ENCODE measurements around the gene KRT7.
"Not testable (repeated sequence)": the region's sequence is repeated elsewhere in the genome, so short reads cannot be mapped to it uniquely, and the experiment has no call there.

KRT7 gene

DNA sequence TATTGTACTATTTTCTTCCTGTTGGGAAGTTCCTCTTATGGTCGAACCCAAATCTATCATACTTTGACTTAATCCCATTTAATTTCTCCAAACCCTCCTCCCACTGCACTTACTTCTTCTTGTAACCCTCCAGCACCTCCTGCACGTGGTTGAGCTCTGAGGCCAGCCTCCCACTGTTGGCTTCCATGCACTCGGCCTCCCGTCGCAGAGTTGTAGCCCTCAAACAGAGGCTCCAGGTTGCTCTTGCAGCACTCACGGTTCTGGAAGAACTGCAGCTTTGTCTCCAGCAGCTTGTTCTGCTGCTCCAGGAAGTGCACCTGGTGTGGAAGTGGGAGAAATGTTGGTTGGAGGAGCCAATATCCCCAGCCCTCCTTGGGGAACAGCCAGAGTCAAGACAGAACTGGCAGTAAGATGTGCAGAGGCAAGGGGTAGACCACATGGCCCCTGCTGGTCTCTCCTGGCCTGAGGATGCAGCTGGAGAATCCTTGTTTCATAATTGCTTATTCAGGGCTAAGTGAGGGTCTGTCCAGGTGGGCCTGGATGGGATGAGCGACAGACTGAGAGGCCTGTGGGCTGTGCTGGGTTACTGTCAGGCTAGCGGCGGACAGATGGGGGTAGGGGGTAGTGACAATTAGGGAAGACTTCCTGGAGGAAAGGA is 23.0 kb downstream of the KRT7 start:
- peak; percentile 35 for DNase-seq (ENCODE audit: low spot score)

DNA sequence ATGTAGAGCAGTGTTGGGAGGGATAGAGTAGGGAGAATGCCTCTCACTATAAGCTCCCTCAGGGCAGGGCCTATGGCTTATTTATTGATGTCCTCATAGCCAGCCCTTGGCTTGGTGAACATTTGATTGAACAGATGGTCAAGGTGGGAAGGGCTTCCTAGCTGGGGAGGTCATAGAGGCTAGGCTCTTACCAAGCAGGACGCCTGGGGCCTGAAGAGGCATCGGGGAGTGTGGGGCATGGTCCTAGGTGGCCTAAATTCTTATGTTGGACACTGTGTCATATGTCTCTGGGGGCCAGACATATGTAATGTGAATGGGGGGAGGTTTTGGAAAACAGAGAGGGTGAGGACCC is 23.5 kb downstream of the KRT7 start:
- no peak for DNase-seq (ENCODE audit: low spot score)

GRCh38 chr12:52257074-52257551 is 24.1 kb downstream of the KRT7 start:
- no peak for DNase-seq (ENCODE audit: low spot score)

GRCh38 chr12:52257922-52258321 is 24.9 kb downstream of the KRT7 start:
- not testable (repeated sequence) for DNase-seq (ENCODE audit: low spot score)

DNA sequence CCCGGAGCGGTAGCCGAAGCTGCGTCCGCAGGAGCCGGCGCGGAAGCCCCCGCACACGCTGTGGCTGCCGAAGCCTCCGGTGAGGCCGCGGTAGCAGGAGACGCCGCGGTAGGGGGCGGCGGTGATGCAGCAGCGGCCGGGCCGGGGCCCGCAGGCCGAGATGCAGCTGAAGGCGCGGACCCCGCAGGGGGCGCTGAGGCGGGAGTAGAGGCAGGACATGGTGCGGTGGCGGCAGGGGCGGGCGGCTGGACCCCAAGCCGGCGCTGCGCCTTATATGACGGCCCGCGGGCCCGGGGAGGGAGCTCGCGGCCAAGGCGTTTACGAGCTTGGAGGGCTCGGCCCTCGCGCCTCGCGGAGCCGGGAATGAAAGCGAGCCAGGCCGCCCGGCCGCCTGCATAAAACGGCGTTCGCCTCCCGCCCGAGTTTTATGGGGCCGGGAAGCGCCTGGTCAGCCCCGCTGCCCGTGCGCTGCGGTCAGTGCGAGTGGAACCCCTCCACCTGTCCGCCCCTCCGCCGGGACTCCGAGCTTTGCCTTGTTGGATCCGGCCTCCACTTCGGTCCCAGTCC is 25.4 kb downstream of the KRT7 start:
- DNase-seq (ENCODE audit: low spot score), result no peak

DNA sequence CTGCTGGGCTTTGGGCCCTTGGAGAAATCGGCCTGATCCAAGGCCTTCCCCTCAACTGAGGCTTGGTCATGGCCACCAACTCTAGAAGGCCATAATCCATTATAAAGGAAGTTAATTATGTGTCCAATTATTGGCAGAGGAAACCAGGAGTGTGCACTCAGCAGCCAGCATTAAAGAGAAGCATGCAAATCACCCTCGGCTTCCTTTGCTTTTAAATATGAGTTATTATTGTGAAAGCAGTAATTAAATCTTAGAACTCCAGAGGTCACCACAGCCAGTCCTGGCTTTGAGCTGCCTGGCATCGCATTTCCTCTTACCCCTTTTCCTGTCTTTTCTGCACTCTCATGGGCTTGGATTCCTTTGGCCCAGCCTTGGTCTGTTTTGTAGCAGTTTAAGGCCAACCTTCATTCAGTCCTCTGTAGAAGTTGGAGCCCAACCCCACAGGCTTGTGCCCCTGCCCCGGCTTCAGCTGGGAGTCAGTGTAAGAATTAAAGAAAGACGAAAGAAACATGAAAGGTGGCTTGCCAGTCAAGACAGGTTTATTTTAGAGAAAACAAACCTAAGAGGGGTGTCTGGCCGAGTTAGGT is 26.7 kb downstream of the KRT7 start:
- peak; percentile 18 for DNase-seq (ENCODE audit: low spot score)

GRCh38 chr12:52260361-52261207 is 27.5 kb downstream of the KRT7 start:
- DNase-seq (ENCODE audit: low spot score), result no peak

GRCh38 chr12:52261208-52261484 is 28.1 kb downstream of the KRT7 start:
- no peak for DNase-seq (ENCODE audit: low spot score)

- no peak for DNase-seq (ENCODE audit: low spot score)
These were observed 29.2 kb downstream of the KRT7 start for GRCh38 chr12:52262286-52262685.

DNA sequence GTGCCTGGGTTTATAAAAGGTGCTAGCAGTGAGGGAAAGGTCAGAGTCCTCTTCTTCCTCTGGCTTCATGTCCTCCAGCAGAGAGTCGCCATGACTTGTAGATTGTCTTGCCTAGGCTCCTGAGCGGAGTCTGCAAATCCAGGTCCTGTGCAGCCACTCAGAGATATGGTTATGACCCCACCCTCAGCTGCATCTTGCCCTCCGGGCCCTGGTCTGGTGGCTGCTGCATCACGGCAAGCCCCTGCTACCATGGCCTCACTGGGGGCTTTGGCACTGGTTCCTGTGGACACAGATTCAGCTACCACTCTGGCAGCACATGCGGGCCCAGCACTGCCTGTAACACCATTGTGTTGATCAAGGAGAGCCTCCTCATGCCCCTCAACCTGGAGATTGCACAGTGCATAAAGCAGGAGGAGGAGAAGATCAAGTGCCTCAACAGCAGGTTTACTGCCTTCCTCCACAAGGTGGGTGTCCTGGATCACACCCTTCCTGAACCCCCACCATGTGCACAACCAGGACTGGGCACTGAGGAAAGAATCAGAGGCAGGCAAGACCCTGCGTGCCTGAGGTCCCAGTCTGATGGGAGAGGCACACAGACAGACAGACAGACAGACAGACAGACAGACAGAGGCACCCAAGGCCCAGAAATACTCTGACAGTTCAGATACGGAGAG is 30.9 kb downstream of the KRT7 start:
- no peak for DNase-seq (ENCODE audit: low spot score)

- no peak for DNase-seq (ENCODE audit: low spot score)
These were observed 31.4 kb downstream of the KRT7 start for GRCh38 chr12:52264435-52264825.

- no peak for DNase-seq (ENCODE audit: low spot score)
These were observed 33.5 kb downstream of the KRT7 start for GRCh38 chr12:52266514-52266913.

DNA sequence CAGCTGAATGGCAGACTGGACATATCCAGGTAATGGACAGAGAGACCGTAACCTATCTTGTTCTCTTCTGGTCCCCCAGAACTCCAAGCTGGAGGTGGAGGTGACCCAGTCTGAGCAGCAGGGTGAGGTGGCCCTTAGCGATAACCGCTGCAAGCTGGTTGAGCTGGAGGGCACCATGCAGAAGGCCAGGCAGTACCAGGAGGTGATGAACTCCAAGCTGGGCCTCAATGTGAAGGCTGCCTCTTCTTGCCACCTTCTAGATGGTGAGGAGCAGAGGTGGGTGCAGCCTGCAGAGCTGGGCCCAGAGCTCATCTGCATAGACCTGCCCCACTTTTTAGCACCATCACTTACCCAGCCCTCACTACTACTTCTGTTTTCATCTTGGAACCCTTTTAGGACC is 34.2 kb downstream of the KRT7 start:
- no peak for DNase-seq (ENCODE audit: low spot score)

DNA sequence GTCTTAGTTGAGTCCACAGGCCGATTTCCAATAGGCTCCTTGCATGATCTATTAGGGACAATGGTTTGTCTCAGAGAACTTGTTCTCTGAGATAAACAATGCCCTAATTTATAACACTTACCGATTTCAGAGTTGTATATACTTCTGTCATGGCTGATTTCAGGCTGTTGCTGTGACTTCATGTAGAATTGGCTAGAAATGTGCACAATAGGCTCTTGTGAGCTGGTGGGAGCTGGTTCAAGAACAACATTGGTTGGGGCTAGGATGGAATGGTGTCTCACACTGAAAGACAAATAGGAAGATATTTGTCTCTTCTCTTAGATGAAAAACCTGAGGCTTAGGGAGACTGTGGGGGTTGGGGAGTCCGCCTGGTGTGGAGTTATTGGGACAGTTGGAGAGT is 34.7 kb downstream of the KRT7 start:
- no peak for DNase-seq (ENCODE audit: low spot score)

- DNase-seq (ENCODE audit: low spot score), result peak; percentile 76
These were observed 35.2 kb downstream of the KRT7 start for GRCh38 chr12:52268212-52268611.

- no peak for DNase-seq (ENCODE audit: low spot score)
These were observed 37.6 kb downstream of the KRT7 start for GRCh38 chr12:52270541-52271070.

DNA sequence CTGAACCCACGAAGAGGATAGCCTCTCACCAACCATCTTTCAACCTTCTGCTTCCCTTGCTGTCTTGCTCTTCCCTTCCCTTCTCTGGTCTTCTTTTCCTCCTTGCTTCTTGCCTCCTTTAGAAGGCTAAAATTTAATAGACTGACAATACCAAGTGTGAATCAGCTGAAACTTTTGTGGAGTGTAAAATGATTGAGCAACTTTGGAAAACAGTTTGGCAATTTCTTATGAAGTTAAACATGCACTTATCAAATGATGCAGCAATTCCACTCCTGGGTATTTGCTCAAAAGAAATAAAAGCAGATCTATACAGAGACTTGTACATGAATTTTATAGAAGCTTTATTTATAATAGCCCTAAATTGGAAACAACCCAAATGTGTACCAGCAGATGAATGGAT is 38.1 kb downstream of the KRT7 start:
- no peak for DNase-seq (ENCODE audit: low spot score)

DNA sequence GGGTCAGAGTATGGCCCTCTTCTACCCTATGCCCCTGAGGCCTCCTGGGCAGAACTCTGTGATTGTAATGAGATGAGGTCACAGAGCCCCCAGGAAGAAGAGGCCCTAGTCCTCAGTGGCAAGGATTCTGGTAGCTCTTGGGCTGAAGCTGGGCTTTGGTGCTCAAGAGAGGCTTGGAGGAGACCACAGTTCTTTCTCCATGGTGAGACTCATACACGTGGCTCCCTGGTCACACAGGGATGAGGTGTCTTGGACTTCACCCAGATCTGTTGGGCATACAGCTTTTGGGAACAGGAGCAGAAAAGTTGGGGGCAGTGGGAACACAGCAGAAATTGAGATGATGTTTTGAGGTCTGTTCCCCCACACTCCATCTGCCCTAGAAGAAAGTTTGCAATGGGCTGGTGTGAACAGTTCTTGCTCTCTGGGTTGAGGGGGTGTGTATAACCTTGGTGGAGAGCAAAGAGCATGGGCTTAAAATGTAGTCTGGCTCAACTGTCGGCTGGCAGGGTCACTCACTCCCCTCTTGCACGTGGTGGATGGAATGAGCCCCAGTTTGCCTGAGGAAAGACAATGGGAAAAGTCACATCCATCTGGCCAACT is 41.6 kb downstream of the KRT7 start, which contains the start of gene KRT86:
KRT86 (plus strand) TSS at position 125 of the 600 bp plus-strand sequence. CDS start 27,272 bp downstream, outside the sequence.
- DNase-seq (ENCODE audit: low spot score), result no peak

DNA sequence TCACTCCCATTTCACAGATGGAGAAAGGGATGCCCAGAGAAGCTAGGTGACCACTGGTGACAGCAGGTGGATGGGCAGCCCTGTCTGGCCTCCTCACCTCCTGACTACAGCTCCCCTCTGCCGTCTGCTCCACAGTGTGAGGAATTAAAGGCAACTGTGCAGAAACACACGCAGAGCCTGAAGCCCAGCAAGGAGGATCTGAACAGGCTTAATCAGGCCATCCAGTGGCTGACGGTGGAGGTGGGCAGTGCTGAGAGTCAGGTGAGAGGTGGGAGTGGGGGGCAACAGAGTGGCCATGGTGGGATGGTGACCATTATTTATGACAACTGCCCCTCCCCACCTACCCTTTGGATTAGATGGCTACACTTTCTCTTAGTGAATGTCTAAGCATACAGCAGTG is 42.6 kb downstream of the KRT7 start:
- DNase-seq (ENCODE audit: low spot score), result no peak

GRCh38 chr12:52277486-52278245 is 44.6 kb downstream of the KRT7 start:
- peak; percentile 62 for DNase-seq (ENCODE audit: low spot score)

Data from kidney tubule cell (primary cell).